GM18951 (cell line): Measurements from ENCODE around the gene DCLK1.

Experiments used
- POLR2A ChIP-seq: IDR thresholded peaks from 4 replicates; pipeline ENCODE4 v1.6.1; 2011; ENCODE audit warnings: mild to moderate bottlenecking; ENCODE audit not compliant: insufficient read length, insufficient read depth; ENCODE audit errors: extremely low read depth
- in situ Hi-C: fragments of 300-500 bp; cut with MboI; formaldehyde crosslinking; loops from one replicate; pipeline ENCODE4 v1.12.0; 2022; ENCODE audit warnings: low sequenced_read_pairs, mixed read lengths, inconsistent platforms; ENCODE audit not compliant: unreplicated experiment

The DCLK1 gene

DNA sequence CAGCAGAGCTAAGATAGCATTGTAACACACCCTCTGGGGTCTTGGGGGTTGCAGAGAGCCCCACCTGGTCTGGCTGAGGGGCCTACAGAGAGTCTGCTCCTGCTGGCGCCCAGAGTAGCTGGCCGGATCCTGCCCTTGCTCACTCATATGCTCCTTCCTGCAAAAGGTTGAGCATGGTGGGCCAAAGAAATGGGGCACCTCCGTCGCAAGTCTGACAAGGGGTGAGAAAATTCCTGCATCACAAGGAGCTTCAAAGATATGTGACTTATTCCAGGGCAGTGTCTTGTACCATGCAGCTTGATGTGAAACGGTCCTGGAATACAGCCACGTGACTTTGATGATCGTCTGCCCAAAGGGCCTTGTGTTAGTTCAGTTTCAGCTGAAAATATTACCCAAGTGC is 218.3 kb downstream of the DCLK1 start:
- in situ Hi-C loops: no loop called here
- TF ChIP-seq POLR2A: no peak

DNA sequence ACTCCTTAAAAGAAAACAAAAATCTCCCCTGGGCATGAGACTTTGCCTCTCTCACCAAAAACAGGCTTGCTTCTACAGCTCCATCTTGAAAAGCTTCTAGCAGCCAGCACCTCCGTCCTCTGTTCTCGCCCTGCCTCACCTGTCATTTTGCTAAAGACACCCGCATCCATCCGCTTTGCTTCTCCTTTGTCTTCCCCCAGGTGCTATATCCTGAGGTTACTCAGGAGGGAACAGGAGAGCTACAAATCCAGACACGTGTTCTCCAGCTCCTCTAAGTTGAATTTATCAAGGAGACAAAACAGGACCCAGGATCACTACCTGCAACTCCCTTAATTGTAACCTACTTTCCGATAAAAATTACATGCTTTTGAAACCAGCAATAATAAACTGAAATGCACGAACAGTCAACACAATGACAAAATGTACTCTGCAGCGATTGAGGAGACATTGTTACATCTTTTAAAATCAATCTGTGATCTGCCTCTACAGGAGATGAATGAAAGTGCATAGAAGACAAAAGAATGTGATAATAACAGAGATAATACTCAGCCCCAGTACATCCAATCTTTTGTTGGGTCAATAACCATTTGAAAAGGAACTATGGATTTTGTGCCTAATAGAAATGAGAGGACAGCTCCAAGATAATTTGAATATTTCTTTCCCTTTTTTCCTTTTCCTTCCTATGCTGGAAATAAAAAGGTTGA is 221.2 kb downstream of the DCLK1 start:
- in situ Hi-C loops: no loop called here
- TF ChIP-seq POLR2A: no peak

DNA sequence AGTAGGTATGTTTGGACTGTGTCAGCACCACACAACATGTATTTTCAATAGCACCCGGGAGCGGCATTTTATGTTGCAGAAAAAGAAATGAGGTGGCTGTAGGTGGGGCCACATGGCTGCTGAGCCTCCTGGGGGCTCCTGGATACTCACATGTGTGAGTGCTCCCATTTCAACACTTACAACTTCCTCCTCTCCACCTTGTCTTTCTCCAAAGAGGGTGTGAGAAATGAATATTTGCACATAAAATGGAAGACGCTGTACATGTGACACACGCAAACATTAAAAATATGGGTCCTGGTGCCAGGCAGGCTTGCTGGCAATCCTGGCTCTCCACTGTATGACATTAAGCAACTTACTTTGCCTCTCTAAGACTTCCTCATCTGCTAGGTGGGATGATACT is 222.1 kb downstream of the DCLK1 start:
- in situ Hi-C loops: no loop called here
- TF ChIP-seq POLR2A: no peak

DNA sequence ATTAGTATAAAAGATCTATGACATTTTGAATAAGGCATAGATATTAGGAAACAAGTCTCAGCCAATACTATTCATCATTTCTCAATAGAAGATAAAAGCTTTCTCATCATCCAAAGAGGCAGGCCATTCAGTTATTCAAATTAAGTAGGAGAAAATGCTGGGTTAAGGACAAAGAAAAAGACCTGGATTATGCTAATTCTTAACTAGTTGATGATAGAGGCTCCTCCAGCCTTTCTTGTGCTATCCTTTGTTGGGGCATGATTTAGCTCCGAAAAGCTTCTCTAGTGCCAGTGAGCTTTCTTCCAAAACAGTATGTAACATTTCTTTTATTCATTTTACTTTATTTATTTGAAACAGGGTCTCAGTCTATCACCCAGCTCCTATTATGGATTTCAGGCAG is 223.0 kb downstream of the DCLK1 start:
- TF ChIP-seq POLR2A: no peak
- in situ Hi-C loops: no loop called here

DNA sequence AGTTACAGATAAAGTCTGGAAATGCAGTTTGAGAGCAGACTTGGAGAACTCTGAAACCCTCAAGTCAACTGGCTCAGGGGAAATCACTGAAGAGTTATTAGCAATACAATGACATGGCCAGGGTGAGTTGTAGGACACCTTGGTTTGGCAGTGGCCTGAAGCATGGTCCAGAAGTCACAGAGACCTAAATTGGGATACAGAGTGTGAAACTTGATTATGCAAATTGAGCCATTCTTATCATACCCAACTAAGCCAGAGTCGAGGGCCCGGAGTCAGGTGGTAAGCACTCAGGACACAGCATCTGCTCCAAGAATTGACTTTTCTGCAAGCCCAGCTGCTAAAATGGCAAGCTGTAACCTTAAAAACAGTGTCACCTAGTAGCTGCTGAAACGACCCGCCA is 224.5 kb downstream of the DCLK1 start:
- TF ChIP-seq POLR2A: no peak
- in situ Hi-C loops: no loop called here

DNA sequence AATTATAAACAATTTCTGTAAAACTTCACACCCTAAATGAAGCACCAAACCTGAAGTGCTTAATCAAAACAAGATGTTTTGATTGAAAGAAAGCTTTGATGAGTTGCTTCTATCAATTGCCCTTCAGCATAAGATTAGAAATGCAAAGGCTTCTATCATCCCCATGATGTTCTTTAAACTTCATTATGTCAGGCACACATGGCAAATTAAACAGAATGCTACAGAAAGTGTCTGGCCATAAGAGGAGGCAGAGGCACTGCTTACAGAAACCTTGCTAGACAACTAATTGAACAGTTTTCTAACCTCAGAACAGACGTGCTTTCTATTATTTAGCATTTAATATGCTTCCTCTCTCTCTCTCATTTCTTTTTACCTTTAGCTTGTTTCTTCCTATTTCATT is 228.1 kb downstream of the DCLK1 start:
- in situ Hi-C loops: no loop called here
- no peak for TF ChIP-seq POLR2A

DNA sequence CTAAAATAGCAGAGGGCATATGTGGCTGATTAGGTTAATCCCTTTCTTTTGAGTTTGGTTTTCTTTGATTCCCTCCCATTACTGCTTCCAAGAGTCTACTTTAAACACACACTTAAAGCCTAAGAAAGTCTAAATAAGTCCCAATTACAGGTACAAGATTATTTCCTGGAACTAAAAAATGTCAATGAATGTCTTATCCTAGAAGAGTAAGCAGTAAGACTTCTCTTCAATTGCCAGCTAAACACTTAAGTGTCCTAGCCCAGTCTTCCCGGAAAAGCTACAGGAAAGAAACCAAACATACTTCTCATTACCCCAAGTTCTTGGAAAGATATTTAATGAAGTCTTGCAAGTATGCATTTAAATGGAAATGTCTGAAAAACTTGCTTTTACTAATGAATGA is 233.1 kb downstream of the DCLK1 start:
- TF ChIP-seq POLR2A: no peak
- in situ Hi-C loops: no loop called here

DNA sequence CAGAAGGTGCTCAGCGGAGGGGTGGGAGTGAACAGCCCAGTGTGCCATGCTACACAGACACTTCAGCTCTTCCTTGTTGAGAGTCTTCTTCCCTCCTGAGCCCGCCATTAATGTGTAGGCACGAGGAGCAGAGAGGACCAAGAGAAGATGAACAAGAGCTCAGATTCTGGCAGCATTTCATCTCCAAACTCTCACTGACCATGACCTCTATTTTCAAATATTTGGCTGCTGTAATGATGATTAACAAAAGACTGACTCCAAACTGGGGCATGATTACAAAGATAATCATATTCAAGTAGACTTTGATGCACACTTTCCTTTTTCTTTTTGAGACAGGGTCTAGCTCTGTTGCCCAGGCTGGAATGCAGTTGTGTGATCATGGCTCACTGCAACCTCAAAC is 236.5 kb downstream of the DCLK1 start:
- in situ Hi-C loops: no loop called here
- TF ChIP-seq POLR2A: no peak

DNA sequence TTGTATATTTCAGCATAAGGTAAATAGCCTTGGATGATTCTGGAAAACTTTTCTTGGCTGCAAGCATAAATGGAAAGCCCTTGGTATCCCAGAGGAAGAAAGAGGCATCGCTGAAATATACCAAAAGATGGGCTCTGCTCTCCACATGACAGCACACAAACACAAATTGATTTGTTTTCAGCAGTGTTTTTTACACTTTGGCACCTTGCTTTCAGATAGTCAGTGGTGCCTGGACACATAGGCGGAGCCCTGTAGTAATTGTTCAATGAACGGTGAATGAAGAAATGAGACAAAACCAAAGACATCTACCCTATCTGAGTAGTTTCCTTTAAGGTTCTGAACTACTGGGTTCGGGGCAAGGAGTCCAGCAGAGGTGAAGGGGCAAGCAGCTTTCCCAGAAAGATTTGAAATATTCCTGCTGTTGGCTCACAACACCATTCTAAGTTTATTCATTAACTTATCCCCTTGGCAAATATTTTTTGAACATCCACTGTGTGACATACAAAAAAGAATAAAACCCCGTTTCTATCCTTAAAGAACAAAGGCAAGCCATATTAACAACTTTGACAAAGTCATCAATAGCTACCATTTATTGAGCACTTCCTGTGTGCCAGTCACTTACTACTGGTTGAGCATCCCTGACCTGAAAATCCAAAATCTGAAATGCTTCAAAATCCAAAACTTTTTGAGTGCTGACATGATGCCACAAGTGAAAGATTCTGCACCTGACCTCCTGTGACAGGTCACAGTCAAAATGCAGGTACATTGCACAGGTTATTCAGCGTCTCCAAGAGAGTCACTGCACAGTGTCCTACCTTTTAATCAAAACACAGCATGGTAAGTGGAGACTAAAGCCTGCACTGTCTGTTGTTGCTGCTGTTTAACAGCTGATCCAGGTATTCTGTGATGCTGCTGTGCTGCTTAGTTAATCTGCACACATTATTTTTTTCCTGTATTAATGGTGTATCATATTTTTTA is 238.1 kb downstream of the DCLK1 start:
- in situ Hi-C loops: no loop called here
- TF ChIP-seq POLR2A: no peak

DNA sequence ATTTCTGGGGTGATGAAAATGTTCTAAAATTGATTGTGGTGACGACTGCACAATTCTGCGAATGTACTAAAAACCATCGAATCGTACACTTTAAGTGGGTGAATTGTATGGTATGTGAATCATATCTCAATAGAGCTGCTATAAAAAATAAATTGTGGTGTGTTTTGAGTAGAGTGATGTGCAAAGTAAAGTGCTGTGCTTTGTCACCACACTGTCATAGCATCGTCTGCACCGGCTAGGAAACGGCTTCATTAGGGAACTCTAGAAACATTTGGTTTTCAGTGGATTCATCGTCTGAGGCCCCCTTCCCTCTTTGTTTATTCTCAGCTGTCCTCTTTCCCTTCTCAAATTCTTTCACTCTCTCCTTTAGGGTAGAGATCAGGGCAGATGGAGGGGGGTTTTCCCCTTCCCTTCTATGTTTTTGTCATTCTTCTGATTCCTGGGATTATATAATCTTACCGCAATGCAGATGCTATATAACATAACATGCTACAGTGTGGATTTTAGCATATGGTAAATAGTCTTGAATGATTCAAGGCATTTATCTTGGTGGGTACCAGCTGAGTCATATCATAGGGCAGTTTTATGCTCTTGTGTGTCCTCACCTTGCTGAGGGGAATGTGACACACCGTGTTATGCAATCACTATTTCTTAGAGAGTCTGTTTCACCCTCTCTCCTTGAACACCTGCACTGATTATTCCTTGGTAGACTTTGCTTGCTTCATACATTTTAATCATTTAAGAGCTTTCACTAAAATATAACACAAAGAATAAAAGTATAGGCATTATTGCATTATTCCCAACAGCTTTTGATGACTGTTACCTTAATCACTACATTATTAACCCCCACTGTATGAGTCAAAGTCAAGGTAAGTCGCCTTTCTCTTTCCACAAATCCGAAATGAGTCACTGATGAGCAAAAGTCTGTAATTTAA is 239.4 kb downstream of the DCLK1 start:
- in situ Hi-C loops: no loop called here
- TF ChIP-seq POLR2A: no peak

DNA sequence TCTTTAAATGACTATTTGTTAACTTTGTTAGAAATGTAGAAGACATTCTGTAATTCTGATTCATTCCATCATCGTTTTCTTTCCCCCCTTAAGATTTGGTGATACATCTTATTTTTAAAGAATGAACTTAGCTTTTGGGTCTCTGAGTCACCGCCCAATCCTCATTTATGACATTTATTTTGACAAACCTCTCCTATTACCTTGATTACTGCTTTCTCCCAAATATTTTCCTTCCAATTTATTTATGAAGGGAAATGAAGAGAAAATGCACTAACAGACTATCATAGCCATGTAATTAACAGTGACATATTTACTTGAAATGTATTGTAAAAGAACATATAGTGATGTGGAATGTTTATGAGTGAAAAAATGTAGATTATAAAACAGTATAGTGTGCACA is 241.6 kb downstream of the DCLK1 start:
- TF ChIP-seq POLR2A: no peak
- in situ Hi-C loops: no loop called here

DNA sequence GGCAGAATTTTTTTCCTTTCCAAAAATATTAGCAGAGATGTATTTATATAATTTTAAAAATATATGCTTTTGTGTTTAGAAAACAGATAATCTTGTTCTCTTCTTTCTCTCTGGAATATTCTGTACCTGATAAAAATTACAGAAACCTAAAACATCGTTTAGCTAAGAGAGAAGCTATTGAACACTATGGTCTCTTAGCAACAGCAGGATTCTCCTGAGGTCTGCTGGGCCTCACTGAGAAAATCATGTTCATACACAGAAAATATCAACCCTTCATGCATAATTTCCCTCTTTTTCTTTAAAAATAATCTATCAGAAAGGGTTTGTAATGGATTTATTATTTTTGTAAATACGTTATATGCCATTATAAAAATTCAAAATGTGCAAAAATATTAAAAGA is 242.2 kb downstream of the DCLK1 start:
- in situ Hi-C loops: no loop called here
- no peak for TF ChIP-seq POLR2A

DNA sequence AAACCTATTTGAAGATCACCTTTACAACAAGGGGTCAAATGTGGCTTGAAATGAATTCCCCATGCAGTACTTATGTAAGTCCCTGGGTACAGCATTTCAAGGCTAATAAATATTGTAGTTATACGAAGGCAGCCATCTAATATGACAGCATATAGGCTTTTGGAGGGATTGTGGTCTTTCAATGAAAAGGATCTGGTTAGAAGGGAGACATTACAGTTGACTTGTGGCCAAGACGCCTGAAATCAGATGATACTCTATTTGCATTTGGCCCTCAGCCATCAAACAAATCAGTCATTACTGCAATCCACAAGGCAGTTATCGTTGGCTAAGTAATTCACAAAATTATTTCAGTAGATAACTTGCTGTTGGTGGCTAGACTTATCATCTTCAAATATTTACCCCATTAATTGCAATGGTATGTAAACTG is 242.7 kb downstream of the DCLK1 start:
- TF ChIP-seq POLR2A: no peak
- in situ Hi-C loops: no loop called here
